OCI-LY1 (cell line): ENCODE measurements around the gene NCAPD3.
A peak's percentile ranks its signal among the peaks of the same experiment; 100 is the strongest.

Experiments
- H2AFZ ChIP-seq: fragments of 200-600 bp; sonication (generic), shearing (Covaris generic); 2 replicates; pipeline ENCODE4 v1.6.0; 2014; ENCODE audit warnings: antibody characterized with exemption, mild to moderate bottlenecking, low read length
- H3F3A ChIP-seq: fragments of 200-600 bp; sonication (generic), shearing (Covaris generic); 2 replicates; pipeline ENCODE4 v1.6.0; 2014; ENCODE audit warnings: mild to moderate bottlenecking, antibody characterized with exemption, low read length, moderate library complexity; ENCODE audit not compliant: insufficient read depth
- H3K27ac ChIP-seq: fragments of 200-600 bp; sonication (generic); 2 replicates; pipeline ENCODE4 v1.5.1; 2014; ENCODE audit warnings: low read length, mixed run types, mild to moderate bottlenecking, low read depth; ENCODE audit not compliant: poor library complexity, severe bottlenecking
- H3K27me3 ChIP-seq: fragments of 200-600 bp; sonication (generic); 2 replicates; pipeline ENCODE4 v1.6.0; 2014; ENCODE audit warnings: antibody characterized with exemption, mild to moderate bottlenecking, low read length, moderate library complexity; ENCODE audit not compliant: insufficient read depth
- H3K36me3 ChIP-seq: fragments of 200-600 bp; sonication (generic); 2 replicates; pipeline ENCODE4 v1.6.1; 2014; ENCODE audit warnings: mild to moderate bottlenecking, antibody characterized with exemption, low read length, moderate library complexity, mixed read lengths; ENCODE audit not compliant: insufficient read depth
- H3K4me1 ChIP-seq: fragments of 200-600 bp; sonication (generic); 2 replicates; pipeline ENCODE4 v1.5.1; 2014; ENCODE audit warnings: mild to moderate bottlenecking, low read length, moderate library complexity; ENCODE audit not compliant: insufficient read depth, severe bottlenecking
- H3K4me2 ChIP-seq: fragments of 200-600 bp; sonication (generic), shearing (Covaris generic); 2 replicates; pipeline ENCODE4 v1.6.1; 2014; ENCODE audit warnings: low read length
- H3K4me3 ChIP-seq: fragments of 200-600 bp; sonication (generic); 2 replicates; pipeline ENCODE4 v1.5.1; 2014; ENCODE audit warnings: low read length, low read depth, mild to moderate bottlenecking, mixed read lengths; ENCODE audit not compliant: poor library complexity, severe bottlenecking
- H3K79me2 ChIP-seq: fragments of 200-600 bp; shearing (Covaris generic); 2 replicates; pipeline ENCODE4 v1.6.1; 2016; ENCODE audit warnings: mixed run types, low read length, mixed read lengths; ENCODE audit not compliant: insufficient read depth
- H3K9ac ChIP-seq: fragments of 200-600 bp; sonication (generic), shearing (Covaris generic); 2 replicates; pipeline ENCODE4 v1.6.1; 2014; ENCODE audit warnings: mild to moderate bottlenecking, low read length, mixed read lengths
- H3K9me2 ChIP-seq: fragments of 200-600 bp; sonication (generic), shearing (Covaris generic); 2 replicates; pipeline ENCODE4 v1.6.1; 2014; ENCODE audit warnings: low read depth, mild to moderate bottlenecking, low read length, mixed read lengths
- H3K9me3 ChIP-seq: fragments of 200-600 bp; shearing (Covaris generic); 2 replicates; pipeline ENCODE4 v1.6.1; 2014; ENCODE audit warnings: low read length, mixed read lengths
- H4K20me1 ChIP-seq: fragments of 200-600 bp; sonication (generic), shearing (Covaris generic); 2 replicates; pipeline ENCODE4 v1.6.0; 2016; ENCODE audit warnings: mild to moderate bottlenecking, low read length; ENCODE audit not compliant: insufficient read depth
- CTCF ChIP-seq: fragments of 200-600 bp; sonication (generic), shearing (Covaris generic); IDR thresholded peaks from 2 replicates; pipeline ENCODE4 v1.5.1; 2017; ENCODE audit warnings: mild to moderate bottlenecking, antibody characterized with exemption, low read length, moderate library complexity, mixed read lengths
- EZH2 ChIP-seq: fragments of 200-600 bp; sonication (generic), shearing (Covaris generic); IDR thresholded peaks from 2 replicates; pipeline ENCODE4 v1.8.0; 2017; ENCODE audit warnings: borderline replicate concordance, mixed run types, mild to moderate bottlenecking, antibody characterized with exemption, low read length, moderate library complexity, mixed read lengths

NCAPD3 gene

GRCh38 chr11:134226806-134227325, 3.1 kb upstream of the NCAPD3 start:
- no peaks in the 10 kb centered on the region for H3K9me2 ChIP-seq
- H3F3A ChIP-seq, result no peaks in the 10 kb centered on the region
- no peak overlapping the region for H2AFZ ChIP-seq
- peaks cover 17% of the 10 kb centered on the region for H3K79me2 ChIP-seq
- H3K9me3 ChIP-seq, result no peaks in the 10 kb centered on the region
- peaks cover 17% of the 10 kb centered on the region for H3K27me3 ChIP-seq
- peaks cover 6% of the 10 kb centered on the region; the same call in 1 of the 2 replicates for H3K36me3 ChIP-seq
- no peak overlapping the region for H3K4me3 ChIP-seq
- H3K9ac ChIP-seq, result no peak overlapping the region
- no peak overlapping the region for H3K4me2 ChIP-seq
- H3K4me1 ChIP-seq, result peaks cover 27% of the 10 kb centered on the region
- H3K27ac ChIP-seq, result no peak overlapping the region
- TF ChIP-seq EZH2, result no peak
- H4K20me1 ChIP-seq, result no peaks in the 10 kb centered on the region

- Histone ChIP-seq H3K4me2 (peak overlapping the region; percentile 87), H3K9me3 (no peaks in the 10 kb centered on the region), H3K27ac (no peak overlapping the region), H3K79me2 (peaks cover 30% of the 10 kb centered on the region), H3K4me3 (peak overlapping the region; percentile 90), H2AFZ (no peak overlapping the region), H3K27me3 (peaks cover 12% of the 10 kb centered on the region; the same call in 1 of the 2 replicates), H3K9ac (peak overlapping the region; percentile 60), H3F3A (no peaks in the 10 kb centered on the region), H4K20me1 (no peaks in the 10 kb centered on the region), H3K4me1 (peaks cover 32% of the 10 kb centered on the region), H3K9me2 (no peaks in the 10 kb centered on the region), H3K36me3 (peaks cover 18% of the 10 kb centered on the region; the same call in 1 of the 2 replicates)
- no peak for TF ChIP-seq EZH2
- no peak for TF ChIP-seq CTCF
Measured at GRCh38 chr11:134224710-134225664, 1.2 kb upstream of the NCAPD3 start.

GRCh38 chr11:134223121-134223520, 646 bp downstream of the NCAPD3 start:
- Histone ChIP-seq H3K27me3 (peaks cover 11% of the 10 kb centered on the region; the same call in 1 of the 2 replicates), H3K4me2 (peak overlapping the region; percentile 95), H3K4me3 (peak overlapping the region; percentile 90), H3K9me2 (no peaks in the 10 kb centered on the region), H3F3A (no peaks in the 10 kb centered on the region), H2AFZ (no peak overlapping the region), H3K79me2 (peaks cover 30% of the 10 kb centered on the region), H4K20me1 (no peaks in the 10 kb centered on the region), H3K9ac (peak overlapping the region; percentile 77), H3K9me3 (no peaks in the 10 kb centered on the region), H3K4me1 (peaks cover 32% of the 10 kb centered on the region), H3K27ac (no peak overlapping the region), H3K36me3 (peaks cover 33% of the 10 kb centered on the region)
- TF ChIP-seq EZH2, result no peak
- TF ChIP-seq CTCF, result no peak
